NCI-H1694 (cell line): Measurements from ENCODE around the gene ST7L.
"Not testable (repeated sequence)": the region's sequence is repeated elsewhere in the genome, so short reads cannot be mapped to it uniquely, and the experiment has no call there.

ENCODE experiments used
- DNase-seq: peaks from one replicate; lab custom pipeline; 2025; lab: John Stamatoyannopoulos, UW

Gene ST7L

DNA sequence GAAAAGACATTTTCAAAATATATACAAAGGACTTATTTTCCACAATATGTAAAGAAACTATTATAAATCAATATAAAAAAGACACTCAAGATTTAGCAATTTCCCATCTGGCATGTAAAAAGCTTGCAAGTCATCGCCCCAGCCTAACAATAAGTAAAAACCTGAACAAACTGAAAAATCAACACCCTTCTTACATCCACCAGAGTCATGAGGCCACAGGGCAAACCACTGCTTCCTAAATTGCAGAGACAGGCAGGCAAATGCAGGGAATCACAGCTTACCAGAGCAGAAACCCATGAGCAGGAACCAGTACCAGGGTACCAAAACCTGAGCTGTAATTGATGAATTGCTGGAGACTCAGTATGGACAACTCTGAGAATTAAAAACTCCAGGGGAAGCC, 126.9 kb downstream of the ST7L start:
- no peak for DNase-seq

DNA sequence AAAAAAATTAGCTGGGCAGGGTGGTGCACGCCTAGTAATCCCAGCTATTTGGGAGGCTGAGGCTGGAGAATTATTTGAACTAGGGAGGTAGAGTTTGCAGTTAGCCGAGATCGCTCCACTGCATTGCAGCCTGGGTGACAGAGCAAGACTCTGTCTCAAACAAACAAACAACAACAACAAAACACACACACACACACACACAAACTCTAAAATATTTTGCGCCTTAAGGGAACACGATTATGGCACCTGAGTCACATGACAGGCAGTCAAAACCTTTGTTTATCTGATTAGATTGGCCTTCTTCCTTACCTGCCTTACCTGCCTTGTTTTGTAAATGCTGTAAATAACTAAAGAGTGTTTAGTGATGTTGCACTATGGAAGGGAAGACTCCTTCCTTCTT, 130.8 kb downstream of the ST7L start:
- DNase-seq = no peak

DNA sequence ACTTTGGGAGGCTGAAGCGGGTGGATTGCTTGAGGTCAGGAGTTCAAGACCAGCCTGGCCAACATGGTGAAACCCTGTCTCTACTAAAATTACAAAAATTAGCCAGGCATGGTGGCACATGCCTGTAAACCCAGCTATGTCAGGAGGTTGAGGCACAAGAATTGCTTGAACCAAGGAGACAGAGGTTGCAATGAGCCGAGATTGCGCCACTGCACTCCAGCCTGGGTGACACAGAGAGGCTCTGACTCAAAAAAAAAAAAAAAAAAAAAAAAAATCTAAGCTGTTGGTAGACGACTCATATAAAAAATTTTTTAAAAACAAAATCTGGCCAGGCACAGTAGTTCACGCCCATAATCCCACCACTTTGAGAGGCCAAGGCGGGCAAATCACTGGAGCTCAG, 131.3 kb downstream of the ST7L start:
- DNase-seq = not testable (repeated sequence)

DNA sequence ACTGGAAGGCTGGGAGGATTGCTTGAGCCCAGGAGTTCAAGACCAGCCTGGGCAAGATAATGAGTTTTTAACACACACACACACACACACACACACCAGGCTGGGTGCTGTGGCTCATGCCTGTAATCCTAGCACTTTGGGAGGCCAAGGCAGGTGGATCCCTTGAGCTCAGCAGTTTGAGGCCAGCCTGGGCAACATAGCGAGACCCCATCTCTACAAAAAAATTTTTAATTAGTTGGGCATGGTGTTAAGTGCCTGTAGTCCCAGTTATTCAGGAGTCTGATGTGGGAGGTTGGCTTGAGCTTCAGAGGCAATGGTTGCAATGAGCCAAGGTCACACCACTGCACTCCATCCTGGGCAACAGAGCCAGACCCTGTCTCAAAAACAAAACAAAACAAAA, 132.9 kb downstream of the ST7L start:
- DNase-seq = not testable (repeated sequence)

DNA sequence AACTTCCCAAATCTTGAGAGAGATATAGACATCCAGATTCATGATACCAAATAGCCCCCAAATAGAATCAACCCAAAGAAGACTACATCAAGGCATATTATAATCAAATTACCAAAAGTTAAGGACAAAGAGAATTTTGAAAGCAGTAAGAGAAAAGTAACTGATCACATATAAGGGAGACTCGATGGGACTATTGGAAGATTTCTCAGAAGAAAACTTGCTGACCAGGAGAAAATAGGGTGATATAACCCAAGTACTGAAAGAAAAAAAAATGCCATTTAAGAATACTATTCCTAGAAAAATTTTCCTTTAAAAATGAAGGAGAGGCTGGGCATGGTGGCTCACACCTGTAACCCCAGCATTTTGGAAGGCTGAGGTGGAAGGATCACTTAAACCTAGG, 140.6 kb downstream of the ST7L start:
- no peak for DNase-seq

DNA sequence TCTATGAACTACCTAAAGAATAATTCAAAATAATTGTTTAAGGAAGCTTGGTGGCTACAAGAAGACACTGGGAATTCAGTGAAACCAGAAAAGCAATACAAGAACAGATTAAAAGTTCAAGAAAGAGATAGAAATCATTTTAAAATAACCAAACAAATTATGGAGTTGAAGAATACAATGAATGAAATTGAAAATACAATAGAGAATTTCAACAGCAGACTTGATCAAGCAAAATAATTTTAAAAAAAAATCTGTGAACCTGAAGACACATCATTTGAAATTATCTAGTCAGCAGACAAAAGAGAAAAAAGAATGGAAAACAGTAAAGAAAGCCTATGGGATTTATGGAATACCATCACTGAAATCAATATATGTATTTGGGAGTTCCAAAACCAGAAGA, 141.4 kb downstream of the ST7L start:
- no peak for DNase-seq
